GM19043 (cell line): ENCODE results near the gene HOXC12.

Experiments used
- ATAC-seq: cut with Tn5 transposase; IDR thresholded peaks from one replicate; pipeline ENCODE4 v1.9.1; 2021; ENCODE audit warnings: low read depth; ENCODE audit not compliant: unreplicated experiment

Gene HOXC12

GRCh38 chr12:53953831-53954693, 641 bp upstream of the HOXC12 start:
- ATAC-seq, result no peak

- ATAC-seq, result no peak
Measured at GRCh38 chr12:53955036-53955775, 503 bp downstream of the HOXC12 start.

GRCh38 chr12:53955776-53956250, 1.1 kb downstream of the HOXC12 start:
- no peak for ATAC-seq

GRCh38 chr12:53956251-53956887, 1.7 kb downstream of the HOXC12 start:
- no peak for ATAC-seq

GRCh38 chr12:53956914-53957536, 2.3 kb downstream of the HOXC12 start:
- no peak for ATAC-seq

GRCh38 chr12:53958128-53958527, 3.4 kb downstream of the HOXC12 start:
- no peak for ATAC-seq

GRCh38 chr12:53959314-53959713, 4.6 kb downstream of the HOXC12 start:
- no peak for ATAC-seq

- ATAC-seq, result no peak
Measured at GRCh38 chr12:53960187-53961024, 5.7 kb downstream of the HOXC12 start.

- no peak for ATAC-seq
Measured at GRCh38 chr12:53961025-53961761, 6.5 kb downstream of the HOXC12 start.

GRCh38 chr12:53963005-53963404, 8.3 kb downstream of the HOXC12 start:
- no peak for ATAC-seq

- ATAC-seq, result no peak
Measured at GRCh38 chr12:53963434-53964314, 9.0 kb downstream of the HOXC12 start.

GRCh38 chr12:53964315-53964713, 9.6 kb downstream of the HOXC12 start:
- no peak for ATAC-seq

- ATAC-seq, result no peak
Measured at GRCh38 chr12:53965281-53966084, 10.8 kb downstream of the HOXC12 start.

GRCh38 chr12:53966085-53966384, 11.3 kb downstream of the HOXC12 start:
- ATAC-seq, result no peak

GRCh38 chr12:53966385-53967133, 11.9 kb downstream of the HOXC12 start:
- no peak for ATAC-seq

- ATAC-seq, result no peak
Measured at GRCh38 chr12:53967421-53967925, 12.8 kb downstream of the HOXC12 start.
